HFF-Myc (cell line): ENCODE measurements around the gene CEP55.

ENCODE experiments used
- DNase-seq: peaks from one replicate; pipeline ENCODE4 v3.0.0-alpha.2; 2011; ENCODE audit warnings: low read depth; ENCODE audit errors: extremely low read depth
- H3K4me3 ChIP-seq: replicated peaks from 2 replicates; pipeline ENCODE4 v1.5.1; 2011; ENCODE audit warnings: low read depth, mild to moderate bottlenecking, control low read depth, low read length
- CTCF ChIP-seq: IDR thresholded peaks from 2 replicates; pipeline ENCODE4 v1.5.1; 2012; ENCODE audit warnings: mild to moderate bottlenecking, low read depth, low read length, control low read depth; ENCODE audit errors: missing control alignments

CEP55 gene

GRCh38 chr10:93496322-93497041, at the start of gene CEP55:
TSS of gene CEP55 (plus strand) at chr10:93496612. CDS start at chr10:93500052, 3,440 bp downstream.
- no peak for TF ChIP-seq CTCF
- H3K4me3 ChIP-seq = peak within 1 kb of the TSS; percentile 82
- peak; percentile 63 for DNase-seq

GRCh38 chr10:93447019-93447418, 49.4 kb upstream of the CEP55 start:
- no peak overlapping the region for H3K4me3 ChIP-seq
- TF ChIP-seq CTCF = no peak
- no peak for DNase-seq

- H3K4me3 ChIP-seq = no peak overlapping the region
- no peak for TF ChIP-seq CTCF
- DNase-seq = no peak
Observed at GRCh38 chr10:93447970-93448369, 48.4 kb upstream of the CEP55 start.

DNA sequence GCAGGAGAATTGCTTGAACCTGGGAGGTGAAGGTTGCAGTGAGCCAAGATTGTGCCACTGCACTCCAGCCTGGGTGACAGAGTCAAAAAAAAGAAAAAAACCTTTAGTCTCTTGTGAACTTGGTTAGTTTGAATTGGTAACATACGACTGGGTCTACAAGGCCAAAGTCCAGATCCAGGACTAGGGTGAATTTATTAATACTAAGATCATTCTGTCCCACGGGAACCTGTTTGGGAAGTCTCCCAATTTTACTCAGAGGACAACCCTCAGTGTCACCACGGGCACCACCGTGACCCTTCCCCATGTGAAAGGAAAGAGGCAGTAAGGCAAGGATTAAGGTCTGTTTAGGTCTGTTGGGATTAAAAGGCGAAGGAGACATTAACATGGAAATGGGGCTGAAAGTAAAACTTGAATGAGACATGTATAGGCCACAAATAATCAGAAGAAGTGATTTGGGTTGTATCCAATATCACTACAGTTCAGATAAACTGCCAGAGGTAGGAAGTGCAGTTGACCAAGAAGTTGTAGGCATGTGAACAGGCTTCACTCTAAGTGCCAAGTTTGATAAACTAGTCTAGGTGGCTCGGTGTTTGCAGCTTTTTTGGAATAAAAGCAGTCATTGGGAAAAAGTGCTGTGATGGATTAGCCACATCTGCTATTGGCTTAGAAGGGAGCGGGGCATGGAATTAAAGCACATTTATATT, 45.0 kb upstream of the CEP55 start:
- no peak overlapping the region for H3K4me3 ChIP-seq
- no peak for TF ChIP-seq CTCF
- no peak for DNase-seq

DNA sequence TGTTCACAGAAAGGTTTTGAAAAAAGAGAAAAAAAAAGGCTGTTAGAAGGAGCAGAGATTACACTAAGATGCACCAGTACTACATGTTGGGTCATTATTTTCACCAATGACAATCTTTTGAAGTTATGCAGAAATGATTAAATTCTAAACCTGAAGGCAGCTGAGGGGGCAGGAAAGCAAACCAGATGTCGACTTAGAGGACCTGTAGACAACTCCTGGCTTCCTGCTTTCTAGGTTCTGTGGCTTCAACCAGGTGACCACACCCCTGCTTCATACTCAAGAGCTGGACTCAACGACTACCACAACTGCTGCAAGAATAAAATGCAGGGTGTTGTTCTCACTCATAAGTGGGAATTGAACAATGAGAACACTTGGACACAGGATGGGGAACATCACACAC, 44.3 kb upstream of the CEP55 start:
- no peak for DNase-seq
- TF ChIP-seq CTCF = no peak

GRCh38 chr10:93454146-93454545, 42.3 kb upstream of the CEP55 start:
- no peak overlapping the region for H3K4me3 ChIP-seq
- TF ChIP-seq CTCF = no peak
- DNase-seq = no peak

More for the DNA sequence above, 44.3 kb upstream of the CEP55 start:
- no peak overlapping the region for H3K4me3 ChIP-seq
